Measurements from ENCODE around the gene IGF2R. TPM values are rescaled to one million over a fixed set of nuclear protein-coding genes. Genes with fewer than 3 reads are reported as not detected.

The IGF2R gene
- total RNA-seq, 4 donors from 2014 or later: 56.6 to 134 (median 108) TPM

DNA sequence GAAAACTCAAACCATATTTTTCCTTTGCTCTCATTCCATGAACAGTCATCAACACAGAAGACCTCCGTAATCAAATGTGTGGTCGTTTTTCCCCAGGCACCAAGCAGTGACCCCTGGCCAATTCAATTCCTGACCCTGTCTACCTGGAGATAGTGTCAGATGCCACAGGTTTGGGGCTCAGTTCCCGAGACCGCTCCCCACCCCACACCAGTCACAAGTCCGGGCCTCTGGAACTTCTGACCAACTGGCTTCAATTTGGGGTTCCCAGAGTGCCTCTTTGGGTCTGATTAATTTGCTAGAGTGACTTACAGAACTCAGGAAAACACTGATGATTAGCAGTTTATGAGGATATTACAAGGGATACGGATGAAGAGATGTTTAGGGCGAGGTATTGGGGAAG, 6.0 kb downstream of the IGF2R start:
- H3K27ac ChIP-seq: peak overlapping the region; percentile 95 to 98 (median 96)
- H3K27me3 ChIP-seq: no peaks in the 10 kb centered on the region
- no peaks in the 10 kb centered on the region for H3K9me3 ChIP-seq
- in situ Hi-C loops (cut with MboI; ENCODE audit: low sequenced_read_pairs in 4 of 4) (loop anchor here in 2 of 4 donors (10.0 to 25.0 kb wide), 2 partner anchors 280 to 288 kb away; partner anchors contain the start of gene SOD2 (in 2 of the 2)), intact Hi-C loops (cut with DNase I; ENCODE audit: low total_unique reads) (loop anchor here (5.0 kb wide), 3 partner anchors 188 to 848 kb away; partner anchors contain the start of genes SOD2 and TCP1)
- ATAC-seq (no peak), DNase-seq (no peak)
- peaks cover 98 to 99% of the 10 kb centered on the region in 2 donors for H3K4me1 ChIP-seq
- no peaks in the 10 kb centered on the region for H3K36me3 ChIP-seq
- no peak overlapping the region for H3K4me3 ChIP-seq
- TF ChIP-seq POLR2A (IDR thresholded peaks at IDR 0.05): no peak
- TF ChIP-seq, protein P1, sequence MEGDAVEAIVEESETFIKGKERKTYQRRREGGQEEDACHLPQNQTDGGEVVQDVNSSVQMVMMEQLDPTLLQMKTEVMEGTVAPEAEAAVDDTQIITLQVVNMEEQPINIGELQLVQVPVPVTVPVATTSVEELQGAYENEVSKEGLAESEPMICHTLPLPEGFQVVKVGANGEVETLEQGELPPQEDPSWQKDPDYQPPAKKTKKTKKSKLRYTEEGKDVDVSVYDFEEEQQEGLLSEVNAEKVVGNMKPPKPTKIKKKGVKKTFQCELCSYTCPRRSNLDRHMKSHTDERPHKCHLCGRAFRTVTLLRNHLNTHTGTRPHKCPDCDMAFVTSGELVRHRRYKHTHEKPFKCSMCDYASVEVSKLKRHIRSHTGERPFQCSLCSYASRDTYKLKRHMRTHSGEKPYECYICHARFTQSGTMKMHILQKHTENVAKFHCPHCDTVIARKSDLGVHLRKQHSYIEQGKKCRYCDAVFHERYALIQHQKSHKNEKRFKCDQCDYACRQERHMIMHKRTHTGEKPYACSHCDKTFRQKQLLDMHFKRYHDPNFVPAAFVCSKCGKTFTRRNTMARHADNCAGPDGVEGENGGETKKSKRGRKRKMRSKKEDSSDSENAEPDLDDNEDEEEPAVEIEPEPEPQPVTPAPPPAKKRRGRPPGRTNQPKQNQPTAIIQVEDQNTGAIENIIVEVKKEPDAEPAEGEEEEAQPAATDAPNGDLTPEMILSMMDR (IDR thresholded peaks at IDR 0.05 in 4 of 5, conservative IDR thresholded peaks at IDR 0.05 in 1 of 5): no peak

DNA sequence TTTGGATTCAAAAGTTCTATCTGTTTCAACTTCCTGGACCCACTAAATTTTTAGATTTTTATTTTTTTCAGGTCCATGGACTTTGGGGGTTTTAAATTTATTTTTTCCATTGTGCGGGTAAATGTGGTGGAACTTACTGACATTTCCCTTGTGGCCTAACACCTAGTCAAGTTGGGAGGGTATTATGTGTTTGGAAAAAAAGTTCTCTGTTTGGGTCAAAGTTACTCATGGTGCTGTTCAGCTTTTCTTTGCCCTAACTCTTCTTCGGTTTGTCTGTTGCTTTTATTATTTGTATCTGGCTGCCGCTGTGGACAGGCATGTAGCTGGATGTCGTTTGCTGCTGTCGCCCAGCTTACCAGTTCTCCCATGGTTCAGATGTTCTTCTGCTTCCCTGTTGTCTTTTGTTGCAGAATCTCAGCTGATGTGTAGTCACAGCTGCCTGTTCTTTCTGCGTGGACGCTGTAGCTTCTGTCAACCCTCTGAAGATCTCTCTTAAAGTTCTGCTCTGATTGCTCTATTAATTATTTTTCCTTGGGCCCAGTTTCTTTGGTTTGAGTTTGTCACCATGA, 7.9 kb downstream of the IGF2R start:
- intact Hi-C loops (cut with DNase I; ENCODE audit: low total_unique reads) (loop anchor here (5.0 kb wide), 1 partner anchor 849 kb away; no protein-coding TSS in a partner anchor), in situ Hi-C loops (cut with MboI; ENCODE audit: low sequenced_read_pairs in 4 of 4) (loop anchor here in 1 of 4 donors (10.0 kb wide), 1 partner anchor 282 kb away; the partner anchor contains the start of gene SOD2)
- no peaks in the 10 kb centered on the region for H3K36me3 ChIP-seq
- peak in 1 of 2 donors; percentile 3 for ATAC-seq
- no peaks in the 10 kb centered on the region for H3K27me3 ChIP-seq
- H3K4me1 ChIP-seq: peaks cover 98% of the 10 kb centered on the region in 2 donors
- H3K27ac ChIP-seq: peak overlapping the region; percentile 89 to 98 (median 96)
- no peaks in the 10 kb centered on the region for H3K9me3 ChIP-seq
- DNase-seq: no peak
- H3K4me3 ChIP-seq: peak overlapping the region in 3 of 4 donors; percentile 20 to 30 (median 25)
- TF ChIP-seq, protein P1 (IDR thresholded peaks at IDR 0.05 in 4 of 5, conservative IDR thresholded peaks at IDR 0.05 in 1 of 5): no peak
- TF ChIP-seq POLR2A (IDR thresholded peaks at IDR 0.05): no peak

DNA sequence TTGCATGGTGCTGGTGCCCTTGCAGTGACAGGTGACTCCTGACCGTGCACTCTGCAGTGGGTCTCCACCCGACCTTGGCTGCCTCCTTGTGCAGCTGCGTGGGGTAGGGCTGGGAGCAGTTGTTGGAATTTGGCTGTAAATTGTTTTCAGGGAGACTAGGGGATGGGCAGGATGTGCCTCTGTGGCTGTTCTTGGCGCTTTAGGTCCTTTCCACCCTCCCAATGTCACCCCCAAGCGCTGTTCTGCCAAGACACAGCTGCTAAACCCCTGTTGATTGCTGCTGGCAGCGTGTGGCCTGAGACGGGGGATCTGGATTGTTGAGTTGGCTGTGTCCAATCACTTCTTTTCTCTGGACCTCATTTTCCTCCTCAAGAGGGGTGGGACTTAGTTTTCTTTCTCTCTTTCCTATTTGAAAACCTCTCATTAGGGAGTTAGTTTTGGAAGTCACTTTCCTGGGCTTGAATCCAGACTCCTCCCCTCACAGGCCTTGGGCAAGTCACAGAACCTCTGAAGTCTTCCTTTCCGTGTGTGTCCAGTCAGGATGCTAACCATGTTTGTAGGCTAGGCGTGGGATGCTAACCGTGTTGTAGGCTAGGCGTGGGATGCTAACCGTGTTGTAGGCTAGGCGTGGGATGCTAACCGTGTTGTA, 8.5 kb downstream of the IGF2R start:
- H3K4me1 ChIP-seq: peaks cover 98 to 99% of the 10 kb centered on the region in 2 donors
- TF ChIP-seq, protein P1 (IDR thresholded peaks at IDR 0.05 in 4 of 5, conservative IDR thresholded peaks at IDR 0.05 in 1 of 5): no peak
- TF ChIP-seq POLR2A (IDR thresholded peaks at IDR 0.05): no peak
- peak overlapping the region in 3 of 4 donors; percentile 20 to 30 (median 25) for H3K4me3 ChIP-seq
- in situ Hi-C loops (cut with MboI; ENCODE audit: low sequenced_read_pairs in 4 of 4) (loop anchor here in 1 of 4 donors (10.0 kb wide), 1 partner anchor 283 kb away; the partner anchor contains the start of gene SOD2), intact Hi-C loops (cut with DNase I; ENCODE audit: low total_unique reads) (loop anchor here (5.0 kb wide), 1 partner anchor 850 kb away; no protein-coding TSS in a partner anchor)
- DNase-seq (peak; percentile 48 to 72), ATAC-seq (peak; percentile 8 to 47)
- H3K9me3 ChIP-seq: no peaks in the 10 kb centered on the region
- no peaks in the 10 kb centered on the region for H3K36me3 ChIP-seq
- peak overlapping the region; percentile 89 to 98 (median 96) for H3K27ac ChIP-seq
- H3K27me3 ChIP-seq: no peaks in the 10 kb centered on the region

DNA sequence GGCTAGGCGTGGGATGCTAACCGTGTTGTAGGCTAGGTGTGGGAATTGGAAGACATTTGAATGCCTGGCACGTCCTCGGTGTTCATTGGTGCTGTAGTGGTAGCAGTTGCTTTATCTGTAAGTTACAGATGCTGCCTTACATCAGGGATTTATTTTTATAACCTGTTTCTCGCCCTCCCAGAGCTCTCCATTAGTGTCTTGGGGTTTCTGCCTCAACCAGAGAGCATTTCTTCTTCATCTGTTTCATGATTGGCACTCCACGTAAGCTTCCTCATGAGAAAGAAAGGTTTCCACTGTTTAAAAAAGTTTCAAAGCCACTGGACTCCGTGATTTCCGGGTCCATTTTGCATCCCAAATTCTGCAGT, 9.0 kb downstream of the IGF2R start:
- no peaks in the 10 kb centered on the region for H3K27me3 ChIP-seq
- H3K4me1 ChIP-seq: peaks cover 98 to 99% of the 10 kb centered on the region in 2 donors
- H3K9me3 ChIP-seq: no peaks in the 10 kb centered on the region
- TF ChIP-seq, protein P1 (IDR thresholded peaks at IDR 0.05 in 4 of 5, conservative IDR thresholded peaks at IDR 0.05 in 1 of 5): no peak
- TF ChIP-seq POLR2A (IDR thresholded peaks at IDR 0.05): no peak
- intact Hi-C loops (cut with DNase I; ENCODE audit: low total_unique reads) (loop anchor here (5.0 kb wide), 1 partner anchor 851 kb away; no protein-coding TSS in a partner anchor), in situ Hi-C loops (cut with MboI; ENCODE audit: low sequenced_read_pairs in 4 of 4) (loop anchor here in 1 of 4 donors (10.0 kb wide), 1 partner anchor 283 kb away; the partner anchor contains the start of gene SOD2)
- H3K36me3 ChIP-seq: no peaks in the 10 kb centered on the region
- no peak overlapping the region for H3K4me3 ChIP-seq
- ATAC-seq: no peak
- peak overlapping the region; percentile 89 to 98 (median 96) for H3K27ac ChIP-seq
- no peak for DNase-seq

All from gastrocnemius medialis (tissue), 4 donors.